DOHH2 (cell line): ENCODE measurements around the gene CEP63.

Experiments used
- H3F3A ChIP-seq: fragments of 200-600 bp; sonication (generic), shearing (Covaris generic); 2 replicates; pipeline ENCODE4 v1.6.0; 2016; ENCODE audit warnings: antibody characterized with exemption, mild to moderate bottlenecking; ENCODE audit not compliant: control insufficient read depth, insufficient read depth
- H3K27ac ChIP-seq: fragments of 200-600 bp; sonication (generic); 2 replicates; pipeline ENCODE4 v1.5.1; 2014; ENCODE audit warnings: low read depth, mild to moderate bottlenecking, low read length, moderate library complexity
- H3K27me3 ChIP-seq: fragments of 200-600 bp; sonication (generic); 2 replicates; pipeline ENCODE4 v1.6.1; 2014; ENCODE audit warnings: mild to moderate bottlenecking, low read length, mixed read lengths; ENCODE audit not compliant: control insufficient read depth
- H3K36me3 ChIP-seq: fragments of 200-600 bp; sonication (generic); 2 replicates; pipeline ENCODE4 v1.6.1; 2014; ENCODE audit warnings: mild to moderate bottlenecking, low read length, moderate library complexity, mixed read lengths; ENCODE audit not compliant: control insufficient read depth
- H3K4me1 ChIP-seq: fragments of 200-600 bp; sonication (generic); 2 replicates; pipeline ENCODE4 v1.6.1; 2014; ENCODE audit warnings: mild to moderate bottlenecking, low read length, mixed read lengths; ENCODE audit not compliant: control insufficient read depth
- H3K4me2 ChIP-seq: fragments of 200-600 bp; sonication (generic); 2 replicates; pipeline ENCODE4 v1.6.0; 2014; ENCODE audit warnings: mild to moderate bottlenecking, low read length, moderate library complexity
- H3K4me3 ChIP-seq: fragments of 200-600 bp; sonication (generic); 2 replicates; pipeline ENCODE4 v1.5.1; 2014; ENCODE audit warnings: mild to moderate bottlenecking, low read length, mixed read lengths
- H3K79me2 ChIP-seq: fragments of 200-600 bp; sonication (generic); 2 replicates; pipeline ENCODE4 v1.6.1; 2014; ENCODE audit warnings: mild to moderate bottlenecking, low read length, mixed read lengths; ENCODE audit not compliant: control insufficient read depth
- H3K9me2 ChIP-seq: fragments of 200-600 bp; sonication (generic); replicated peaks from 2 replicates; pipeline ENCODE4 v1.6.1; 2014; ENCODE audit warnings: mild to moderate bottlenecking, low read length, mixed read lengths; ENCODE audit not compliant: control insufficient read depth
- H3K9me3 ChIP-seq: fragments of 200-600 bp; sonication (generic); 2 replicates; pipeline ENCODE4 v1.6.1; 2014; ENCODE audit warnings: antibody characterized with exemption, low read length, mixed read lengths; ENCODE audit not compliant: control insufficient read depth, insufficient read depth
- H4K20me1 ChIP-seq: fragments of 200-600 bp; sonication (generic); 2 replicates; pipeline ENCODE4 v1.6.0; 2014; ENCODE audit warnings: low read depth, mild to moderate bottlenecking, antibody characterized with exemption, low read length, moderate library complexity; ENCODE audit not compliant: control insufficient read depth, insufficient read depth
- CTCF ChIP-seq: fragments of 200-600 bp; sonication (generic); IDR thresholded peaks from one replicate; pipeline ENCODE4 v1.5.1; 2014; ENCODE audit warnings: antibody characterized with exemption, mild to moderate bottlenecking, low read depth, low read length; ENCODE audit not compliant: poor library complexity, severe bottlenecking
- EZH2phosphoT487 ChIP-seq: fragments of 200-600 bp; sonication (generic); IDR thresholded peaks from 2 replicates; pipeline ENCODE4 v1.6.1; 2017; ENCODE audit warnings: borderline replicate concordance, mild to moderate bottlenecking, antibody characterized with exemption, low read length, moderate library complexity, mixed read lengths

CEP63 gene

GRCh38 chr3:134505485-134505884 lies 19.6 kb downstream of the CEP63 start:
- no peaks in the 10 kb centered on the region for H4K20me1 ChIP-seq
- no peaks in the 10 kb centered on the region for H3K9me2 ChIP-seq
- H3K27ac ChIP-seq: no peak overlapping the region
- no peaks in the 10 kb centered on the region for H3K27me3 ChIP-seq
- H3K79me2 ChIP-seq: peaks cover 59% of the 10 kb centered on the region
- H3K4me2 ChIP-seq: no peak overlapping the region
- peaks cover 10% of the 10 kb centered on the region; the same call in 1 of the 2 replicates for H3K9me3 ChIP-seq
- H3F3A ChIP-seq: no peaks in the 10 kb centered on the region
- no peak overlapping the region for H3K4me3 ChIP-seq
- peaks cover 94% of the 10 kb centered on the region for H3K36me3 ChIP-seq
- no peaks in the 10 kb centered on the region for H3K4me1 ChIP-seq
- TF ChIP-seq CTCF (no peak), EZH2phosphoT487 (no peak)

- Histone ChIP-seq H3K36me3 (peaks cover 78% of the 10 kb centered on the region), H3K4me2 (no peak overlapping the region), H3K4me1 (no peaks in the 10 kb centered on the region), H3F3A (no peaks in the 10 kb centered on the region), H4K20me1 (no peaks in the 10 kb centered on the region), H3K27ac (no peak overlapping the region), H3K27me3 (no peaks in the 10 kb centered on the region), H3K79me2 (no peaks in the 10 kb centered on the region; the same call in none of the 2 replicates), H3K9me3 (no peaks in the 10 kb centered on the region), H3K4me3 (no peak overlapping the region), H3K9me2 (no peaks in the 10 kb centered on the region)
- TF ChIP-seq CTCF (no peak), EZH2phosphoT487 (no peak)
Observed at GRCh38 chr3:134511500-134511899, 25.6 kb downstream of the CEP63 start.

DNA sequence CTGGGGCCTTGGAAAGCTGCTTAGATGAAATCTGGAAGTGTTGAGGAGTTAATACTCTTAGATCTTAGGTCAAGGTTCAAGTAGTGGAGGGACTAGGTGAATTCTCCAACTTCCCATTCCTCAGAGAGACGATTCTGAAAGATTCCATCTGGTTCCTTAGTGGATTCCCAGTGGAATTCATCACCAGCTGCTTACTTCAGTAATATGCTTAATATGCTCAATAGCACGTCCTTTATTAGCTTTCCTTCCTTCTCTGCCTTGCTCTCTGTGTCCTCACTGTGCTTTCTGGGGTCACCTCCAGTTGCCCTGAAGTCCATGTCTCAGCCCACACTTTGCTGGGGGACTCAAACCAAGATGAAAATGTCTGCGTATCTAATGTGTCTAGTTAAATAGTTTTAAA lies 31.0 kb downstream of the CEP63 start:
- TF ChIP-seq CTCF (no peak), EZH2phosphoT487 (no peak)
- Histone ChIP-seq H3F3A (no peaks in the 10 kb centered on the region), H3K79me2 (peaks cover 3% of the 10 kb centered on the region), H3K9me3 (peaks cover 3% of the 10 kb centered on the region; the same call in 1 of the 2 replicates), H3K27me3 (no peaks in the 10 kb centered on the region), H3K4me1 (no peaks in the 10 kb centered on the region), H3K36me3 (peaks cover 53% of the 10 kb centered on the region), H3K4me2 (no peak overlapping the region), H3K4me3 (no peak overlapping the region), H3K27ac (no peak overlapping the region), H3K9me2 (no peaks in the 10 kb centered on the region), H4K20me1 (no peaks in the 10 kb centered on the region)
